Caco-2 (cell line): Measurements from ENCODE around the gene ZFHX3. TPM values are rescaled to one million over a fixed set of nuclear protein-coding genes. Genes with fewer than 3 reads are reported as not detected.

Experiments
- BruUV-seq: library from RNA; stranded (reverse); fragments of 400-500 nt; replicated peaks from 2 replicates; lab custom pipeline; 2021; lab: Mats Ljungman, UMichigan
- CTCF ChIA-PET: fragments of 300-600 bp; sonication (Branson Sonifier 250); formaldehyde crosslinking; loops from one replicate; lab custom pipeline; 2022; ENCODE audit warnings: antibody characterized with exemption; lab: Charles Lee
- POLR2A ChIA-PET: fragments of 300-600 bp; sonication (Branson Sonifier 250); formaldehyde crosslinking; loops from one replicate; lab custom pipeline; 2022; ENCODE audit warnings: antibody characterized with exemption; lab: Charles Lee
- DNase-seq, 2 experiments: peaks; one replicate each; pipeline versions ENCODE4 v3.0.0 to v3.0.0-alpha.2; 2020 to 2022
- H3K27me3 ChIP-seq: replicated peaks from 2 replicates; pipeline ENCODE4 v1.6.0; 2011; ENCODE audit warnings: low read length; ENCODE audit not compliant: control insufficient read depth, insufficient read depth
- H3K36me3 ChIP-seq: 2 replicates; pipeline ENCODE4 v1.5.1; 2011; ENCODE audit warnings: low read length; ENCODE audit not compliant: control insufficient read depth, insufficient read depth
- H3K4me1 ChIP-seq: fragments of 250-450 bp; sonication (Bioruptor Pico); 2 replicates; pipeline ENCODE4 v1.5.1; 2020; ENCODE audit warnings: mild to moderate bottlenecking
- H3K4me3 ChIP-seq: 2 replicates; pipeline ENCODE4 v1.5.1; 2011; ENCODE audit warnings: low read depth, mild to moderate bottlenecking, control low read depth, low read length
- H3K9me3 ChIP-seq: fragments of 250-450 bp; sonication (Bioruptor Pico); 2 replicates; pipeline ENCODE4 v1.5.1; 2020; ENCODE audit warnings: mild to moderate bottlenecking, moderate library complexity
- H3K27ac Mint-ChIP-seq: one replicate; pipeline ENCODE4 v1.8.0; 2022; ENCODE audit warnings: mixed read lengths; ENCODE audit not compliant: unreplicated experiment
- H3K27me3 Mint-ChIP-seq: one replicate; pipeline ENCODE4 v1.8.0; 2022; ENCODE audit warnings: mixed read lengths; ENCODE audit not compliant: insufficient read depth, unreplicated experiment
- H3K36me3 Mint-ChIP-seq: one replicate; pipeline ENCODE4 v1.8.0; 2022; ENCODE audit warnings: mild to moderate bottlenecking, mixed read lengths; ENCODE audit not compliant: insufficient read depth, unreplicated experiment
- H3K4me1 Mint-ChIP-seq: one replicate; pipeline ENCODE4 v1.8.0; 2022; ENCODE audit warnings: low read depth, mixed read lengths; ENCODE audit not compliant: unreplicated experiment
- H3K4me3 Mint-ChIP-seq: one replicate; pipeline ENCODE4 v1.8.0; 2022; ENCODE audit warnings: mild to moderate bottlenecking, moderate library complexity, mixed read lengths; ENCODE audit not compliant: unreplicated experiment
- H3K9me3 Mint-ChIP-seq: one replicate; pipeline ENCODE4 v1.8.0; 2022; ENCODE audit warnings: mixed read lengths; ENCODE audit not compliant: unreplicated experiment
- intact Hi-C: fragments of 100-400 bp; cut with micrococcal nuclease; formaldehyde crosslinking; loops from one replicate; pipeline ENCODE4 v1.10.0; 2022; ENCODE audit not compliant: unreplicated experiment
- total RNA-seq: library from RNA; stranded (reverse); gene quantifications from 2 replicates; pipeline ENCODE4 v1.2.3, GENCODE V29; 2022
- TF ChIP-seq, protein P1 (sequence below), 2 experiments: fragments of 200-600 bp in 1 of 2; IDR thresholded peaks; 1 replicate in 1 of 2; 2 replicates in 1 of 2; pipeline versions ENCODE4 v1.5.1 to v1.8.0; 2011 to 2022; ENCODE audit warnings: antibody characterized with exemption in 1 of 2, control low read depth in 1 of 2, inconsistent platforms in 1 of 2, low read depth in 1 of 2, low read length in 1 of 2, mild to moderate bottlenecking in 1 of 2, moderate library complexity in 1 of 2; ENCODE audit not compliant: insufficient read depth in 1 of 2, severe bottlenecking in 1 of 2, unreplicated experiment in 1 of 2

ZFHX3 gene
- total RNA-seq, 1 experiment from 2014 or later: 39.9 TPM

DNA sequence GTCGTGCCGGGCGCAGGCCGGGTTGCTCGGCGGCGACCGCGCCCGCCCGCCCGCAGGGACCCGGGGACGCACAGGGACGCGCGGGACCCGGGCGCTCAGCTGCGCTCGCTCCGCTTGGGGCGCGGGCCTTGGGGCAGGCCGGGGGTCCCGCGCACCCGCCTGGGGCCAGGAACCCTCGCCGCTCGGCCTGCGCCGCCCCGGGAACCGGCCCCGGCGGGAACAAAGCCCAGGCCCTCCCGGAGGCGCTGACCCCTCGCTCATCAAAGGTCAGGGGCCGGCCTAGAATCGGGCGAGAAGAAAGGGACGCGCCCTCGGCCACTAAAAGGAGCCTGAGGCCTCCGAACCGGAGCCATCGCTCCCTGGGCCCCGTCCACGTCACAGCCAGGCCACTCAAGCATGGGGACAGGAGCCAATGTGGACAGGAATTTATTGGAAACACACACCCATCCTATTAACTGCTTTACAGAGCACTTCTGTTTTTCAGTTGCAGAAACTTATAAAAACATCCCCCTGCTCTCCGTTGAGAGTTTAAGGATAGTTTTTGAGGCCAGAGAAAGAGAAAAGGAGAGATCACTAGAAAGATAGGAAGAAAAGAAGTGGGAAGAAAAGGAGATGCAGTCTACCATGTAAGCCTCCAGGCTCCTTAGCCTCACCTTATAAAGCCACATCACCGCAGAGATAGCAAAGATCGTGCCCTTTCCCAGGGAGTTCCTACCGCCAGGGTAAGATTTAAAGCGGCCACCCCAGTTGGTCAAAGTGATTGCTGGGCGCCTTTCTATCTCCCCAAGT lies 558 bp upstream of the ZFHX3 start:
- Mint-ChIP-seq H3K27ac (no peak overlapping the region), H3K4me3 (peak overlapping the region; percentile 73), H3K27me3 (no peaks in the 10 kb centered on the region), H3K36me3 (peaks cover 12% of the 10 kb centered on the region), H3K9me3 (no peaks in the 10 kb centered on the region), H3K4me1 (peaks cover 29% of the 10 kb centered on the region)
- H3K4me1 ChIP-seq: peaks cover 66% of the 10 kb centered on the region
- ChIA-PET POLR2A (interaction anchor here (0.6 to 0.9 kb wide), 2 partner anchors 10 to 23 kb away, joined by 4 to 6 read pairs; no protein-coding TSS in a partner anchor), CTCF (interaction anchor here (1.1 kb wide), 1 partner anchor 52 kb away, joined by 3 read pairs; no protein-coding TSS in a partner anchor)
- H3K36me3 ChIP-seq: no peaks in the 10 kb centered on the region
- peak; percentile 90 to 92 for DNase-seq
- BruUV-seq: TSS peak; percentile 89
- H3K9me3 ChIP-seq: no peaks in the 10 kb centered on the region
- H3K4me3 ChIP-seq: peak overlapping the region; percentile 92
- intact Hi-C loops: loop anchor here (1.0 to 5.0 kb wide), 8 partner anchors 9 to 546 kb away; no protein-coding TSS in a partner anchor
- H3K27me3 ChIP-seq: no peaks in the 10 kb centered on the region
- TF ChIP-seq, protein P1, sequence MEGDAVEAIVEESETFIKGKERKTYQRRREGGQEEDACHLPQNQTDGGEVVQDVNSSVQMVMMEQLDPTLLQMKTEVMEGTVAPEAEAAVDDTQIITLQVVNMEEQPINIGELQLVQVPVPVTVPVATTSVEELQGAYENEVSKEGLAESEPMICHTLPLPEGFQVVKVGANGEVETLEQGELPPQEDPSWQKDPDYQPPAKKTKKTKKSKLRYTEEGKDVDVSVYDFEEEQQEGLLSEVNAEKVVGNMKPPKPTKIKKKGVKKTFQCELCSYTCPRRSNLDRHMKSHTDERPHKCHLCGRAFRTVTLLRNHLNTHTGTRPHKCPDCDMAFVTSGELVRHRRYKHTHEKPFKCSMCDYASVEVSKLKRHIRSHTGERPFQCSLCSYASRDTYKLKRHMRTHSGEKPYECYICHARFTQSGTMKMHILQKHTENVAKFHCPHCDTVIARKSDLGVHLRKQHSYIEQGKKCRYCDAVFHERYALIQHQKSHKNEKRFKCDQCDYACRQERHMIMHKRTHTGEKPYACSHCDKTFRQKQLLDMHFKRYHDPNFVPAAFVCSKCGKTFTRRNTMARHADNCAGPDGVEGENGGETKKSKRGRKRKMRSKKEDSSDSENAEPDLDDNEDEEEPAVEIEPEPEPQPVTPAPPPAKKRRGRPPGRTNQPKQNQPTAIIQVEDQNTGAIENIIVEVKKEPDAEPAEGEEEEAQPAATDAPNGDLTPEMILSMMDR (IDR thresholded peaks at IDR 0.05; ENCODE audit: insufficient read depth in 1 of 2, low read depth in 1 of 2, low read length in 1 of 2, severe bottlenecking in 1 of 2, unreplicated experiment in 1 of 2): no peak

DNA sequence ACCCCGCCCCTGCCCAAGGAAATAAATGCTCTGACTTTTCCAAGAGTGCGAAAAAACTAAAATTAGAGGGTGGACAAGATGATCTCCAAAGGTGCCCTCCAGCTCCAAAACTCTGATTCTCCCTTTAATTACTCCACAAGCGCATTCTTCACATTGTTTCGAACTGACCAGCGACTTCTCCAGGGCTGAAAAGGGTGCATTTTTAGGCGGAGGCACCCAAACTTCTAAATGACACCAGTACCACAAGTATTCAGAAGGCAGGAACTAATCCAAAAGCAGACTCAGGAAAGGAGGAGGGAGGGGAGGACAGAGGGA lies 750 bp downstream of the ZFHX3 start:
- CTCF ChIA-PET: interaction anchor here (0.6 to 1.1 kb wide), 3 partner anchors 51 to 549 kb away, joined by 3 to 5 read pairs (median 3); no protein-coding TSS in a partner anchor
- no peak for DNase-seq

DNA sequence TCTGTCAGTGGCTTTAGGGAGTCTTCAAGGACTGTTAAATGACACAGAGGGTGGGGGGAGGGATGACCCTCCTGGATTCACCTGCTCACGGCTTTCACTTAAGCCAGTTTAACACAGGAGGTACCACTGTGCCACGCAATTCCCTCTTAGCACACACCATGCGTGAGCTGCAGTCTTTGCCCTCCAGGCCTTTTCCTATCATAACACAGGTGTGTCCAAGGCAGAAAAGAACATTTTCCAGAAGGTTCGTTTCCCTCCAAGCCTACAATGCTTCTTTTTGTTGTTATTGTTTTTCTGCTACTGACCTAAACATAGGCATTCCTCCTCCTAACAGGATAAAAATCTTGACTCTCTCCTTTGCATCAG lies 1.1 kb downstream of the ZFHX3 start:
- Histone ChIP-seq H3K27me3 (no peaks in the 10 kb centered on the region), H3K4me1 (peaks cover 71% of the 10 kb centered on the region), H3K36me3 (no peaks in the 10 kb centered on the region), H3K9me3 (no peaks in the 10 kb centered on the region), H3K4me3 (peak overlapping the region; percentile 92)
- DNase-seq: no peak
- ChIA-PET POLR2A (interaction anchor here (0.6 kb wide), 2 partner anchors 12 to 66 kb away, joined by 3 to 11 read pairs; no protein-coding TSS in a partner anchor), CTCF (interaction anchor here (0.6 kb wide), 1 partner anchor 55 kb away, joined by 5 read pairs; no protein-coding TSS in a partner anchor)
- intact Hi-C loops: loop anchor here (5.0 kb wide), 2 partner anchors 150 to 545 kb away; no protein-coding TSS in a partner anchor
- H3K4me3 Mint-ChIP-seq: peak overlapping the region; percentile 73
- BruUV-seq: TSS peak; percentile 64
- H3K9me3 Mint-ChIP-seq: no peaks in the 10 kb centered on the region
- TF ChIP-seq, protein P1 (IDR thresholded peaks at IDR 0.05; ENCODE audit: insufficient read depth in 1 of 2, low read depth in 1 of 2, low read length in 1 of 2, severe bottlenecking in 1 of 2, unreplicated experiment in 1 of 2): no peak
- H3K36me3 Mint-ChIP-seq: peaks cover 21% of the 10 kb centered on the region
- peak overlapping the region; percentile 77 for H3K27ac Mint-ChIP-seq
- peaks cover 46% of the 10 kb centered on the region for H3K4me1 Mint-ChIP-seq
- no peaks in the 10 kb centered on the region for H3K27me3 Mint-ChIP-seq

More for the DNA sequence above, 750 bp downstream of the ZFHX3 start:
- Mint-ChIP-seq H3K27ac (peak overlapping the region; percentile 77), H3K36me3 (peaks cover 21% of the 10 kb centered on the region), H3K4me1 (peaks cover 42% of the 10 kb centered on the region), H3K4me3 (peak overlapping the region; percentile 73), H3K27me3 (no peaks in the 10 kb centered on the region), H3K9me3 (no peaks in the 10 kb centered on the region)
- peak overlapping the region; percentile 92 for H3K4me3 ChIP-seq
- no peaks in the 10 kb centered on the region for H3K36me3 ChIP-seq
- POLR2A ChIA-PET: interaction anchor here (0.5 to 0.9 kb wide), 4 partner anchors 9 to 928 kb away, joined by 3 to 11 read pairs (median 4); no protein-coding TSS in a partner anchor
- TF ChIP-seq, protein P1 (IDR thresholded peaks at IDR 0.05; ENCODE audit: insufficient read depth in 1 of 2, low read depth in 1 of 2, low read length in 1 of 2, severe bottlenecking in 1 of 2, unreplicated experiment in 1 of 2): no peak
- H3K27me3 ChIP-seq: no peaks in the 10 kb centered on the region
- no peaks in the 10 kb centered on the region for H3K9me3 ChIP-seq
- intact Hi-C loops: loop anchor here (5.0 kb wide), 2 partner anchors 150 to 545 kb away; no protein-coding TSS in a partner anchor
- no TSS peak for BruUV-seq
- peaks cover 71% of the 10 kb centered on the region for H3K4me1 ChIP-seq
